Natural killer cell (primary cell): ENCODE results near the gene RPS16. TPM values are rescaled to one million over a fixed set of nuclear protein-coding genes. Genes with fewer than 3 reads are reported as not detected.
A peak's percentile ranks its signal among the peaks of the same experiment; 100 is the strongest.

Experiments used
- ATAC-seq, 3 donors: fragments of 150-1000 bp in 2 of 3; fragments of 200-7000 bp in 1 of 3; cut with Tn5 transposase; 1 replicate in 1 of 3; 2 replicates in 2 of 3; pipeline ENCODE4 v1.10.0; 2021; ENCODE audit warnings: mild to moderate bottlenecking in 2 of 3, moderate library complexity in 2 of 3
- DNase-seq, 2 donors: peaks; one replicate each; pipeline versions ENCODE4 v3.0.0 to v3.0.0-alpha.2; 2013 to 2021; ENCODE audit warnings: mixed read lengths in 1 of 2
- H3K27ac ChIP-seq: one replicate; pipeline ENCODE4 v1.5.1; 2013; ENCODE audit warnings: mild to moderate bottlenecking, low read length
- H3K27me3 ChIP-seq: one replicate; pipeline ENCODE4 v1.6.1; 2013; ENCODE audit warnings: low read length; ENCODE audit not compliant: control insufficient read depth, insufficient read depth
- H3K36me3 ChIP-seq: one replicate; pipeline ENCODE4 v1.6.1; 2013; ENCODE audit warnings: low read length; ENCODE audit not compliant: control insufficient read depth, insufficient read depth
- H3K4me1 ChIP-seq: one replicate; pipeline ENCODE4 v1.6.1; 2013; ENCODE audit warnings: low read length; ENCODE audit not compliant: control insufficient read depth, insufficient read depth
- H3K4me3 ChIP-seq: one replicate; pipeline ENCODE4 v1.5.1; 2013; ENCODE audit warnings: low read length
- H3K9me3 ChIP-seq: one replicate; pipeline ENCODE4 v1.6.1; 2013; ENCODE audit warnings: low read length; ENCODE audit not compliant: control insufficient read depth, insufficient read depth
- H3K27ac Mint-ChIP-seq, 2 donors: one replicate each; pipeline ENCODE4 v1.8.0; 2022; ENCODE audit warnings: mild to moderate bottlenecking in 2 of 2, mixed read lengths in 2 of 2, moderate library complexity in 1 of 2
- H3K27me3 Mint-ChIP-seq, 2 donors: one replicate each; pipeline ENCODE4 v1.8.0; 2022; ENCODE audit warnings: low read depth in 2 of 2, mixed read lengths in 2 of 2
- H3K36me3 Mint-ChIP-seq: one replicate; pipeline ENCODE4 v1.8.0; 2022; ENCODE audit warnings: mixed read lengths
- H3K4me1 Mint-ChIP-seq, 2 donors: one replicate each; pipeline ENCODE4 v1.8.0; 2022; ENCODE audit warnings: mixed read lengths in 2 of 2
- H3K4me3 Mint-ChIP-seq: one replicate; pipeline ENCODE4 v1.8.0; 2022; ENCODE audit warnings: mild to moderate bottlenecking, moderate library complexity, mixed read lengths
- H3K9me3 Mint-ChIP-seq, 2 donors: one replicate each; pipeline ENCODE4 v1.8.0; 2022; ENCODE audit warnings: mixed read lengths in 2 of 2
- WGBS: methylation state at CpG from one replicate; pipeline ENCODE4 v1.1.7; 2013; ENCODE audit warnings: missing lambda C conversion rate; ENCODE audit not compliant: insufficient coverage; 5-methylcytosine and 5-hydroxymethylcytosine counted together
- intact Hi-C: fragments of 100-400 bp; cut with micrococcal nuclease; formaldehyde crosslinking; loops from one replicate; pipeline ENCODE4 v1.14.2; 2022
- total RNA-seq, 4 donors: library from RNA; stranded (reverse); fragments of 120-200 nt in 1 of 4; gene quantifications; one replicate each; pipeline versions ENCODE4 v1.2.3 to v1.2.4, GENCODE V29; 2013 to 2022
- TF ChIP-seq, protein P1 (sequence below): fragments of 200-600 bp; IDR thresholded peaks from one replicate; pipeline ENCODE4 v1.8.0; 2022; ENCODE audit warnings: antibody characterized with exemption

Gene RPS16
- total RNA-seq, 3 donors from 2014 or later (not counting 1 experiment from before 2014, with no cell fraction given) = 1,227 to 1,543 (median 1,399) TPM

DNA sequence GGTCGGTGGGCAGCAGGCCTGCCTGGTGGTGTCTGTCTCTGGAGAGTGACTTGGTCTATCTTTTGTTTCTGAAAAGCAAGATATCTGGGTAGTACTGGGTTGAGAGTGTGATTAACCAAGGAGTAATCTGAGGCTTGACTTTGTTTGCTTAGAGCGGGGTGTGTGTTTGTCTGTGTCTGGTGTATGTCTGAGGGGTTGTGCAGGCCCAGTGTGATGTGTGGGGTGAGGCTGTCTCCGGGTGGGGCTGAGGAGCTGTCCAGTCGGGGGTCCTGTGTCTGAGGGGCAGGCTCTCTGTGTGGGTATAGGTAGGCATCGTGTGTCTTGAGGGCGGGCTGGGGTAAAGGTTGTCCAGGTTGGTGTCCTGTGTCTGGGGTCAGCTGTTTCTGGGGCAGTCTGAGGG lies 33.8 kb upstream of the RPS16 start:
- Histone ChIP-seq H3K27me3 (no peaks in the 10 kb centered on the region), H3K36me3 (peaks cover 99% of the 10 kb centered on the region), H3K9me3 (no peaks in the 10 kb centered on the region), H3K4me1 (no peaks in the 10 kb centered on the region), H3K27ac (no peak overlapping the region), H3K4me3 (no peak overlapping the region)
- TF ChIP-seq, protein P1, sequence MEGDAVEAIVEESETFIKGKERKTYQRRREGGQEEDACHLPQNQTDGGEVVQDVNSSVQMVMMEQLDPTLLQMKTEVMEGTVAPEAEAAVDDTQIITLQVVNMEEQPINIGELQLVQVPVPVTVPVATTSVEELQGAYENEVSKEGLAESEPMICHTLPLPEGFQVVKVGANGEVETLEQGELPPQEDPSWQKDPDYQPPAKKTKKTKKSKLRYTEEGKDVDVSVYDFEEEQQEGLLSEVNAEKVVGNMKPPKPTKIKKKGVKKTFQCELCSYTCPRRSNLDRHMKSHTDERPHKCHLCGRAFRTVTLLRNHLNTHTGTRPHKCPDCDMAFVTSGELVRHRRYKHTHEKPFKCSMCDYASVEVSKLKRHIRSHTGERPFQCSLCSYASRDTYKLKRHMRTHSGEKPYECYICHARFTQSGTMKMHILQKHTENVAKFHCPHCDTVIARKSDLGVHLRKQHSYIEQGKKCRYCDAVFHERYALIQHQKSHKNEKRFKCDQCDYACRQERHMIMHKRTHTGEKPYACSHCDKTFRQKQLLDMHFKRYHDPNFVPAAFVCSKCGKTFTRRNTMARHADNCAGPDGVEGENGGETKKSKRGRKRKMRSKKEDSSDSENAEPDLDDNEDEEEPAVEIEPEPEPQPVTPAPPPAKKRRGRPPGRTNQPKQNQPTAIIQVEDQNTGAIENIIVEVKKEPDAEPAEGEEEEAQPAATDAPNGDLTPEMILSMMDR = no peak
- no peak for ATAC-seq
- intact Hi-C loops = no loop called here
- Mint-ChIP-seq H3K4me3 (peak overlapping the region; percentile 10), H3K4me1 (peaks cover 13 to 23% of the 10 kb centered on the region in 2 donors), H3K9me3 (no peaks in the 10 kb centered on the region), H3K36me3 (peaks cover 13% of the 10 kb centered on the region), H3K27ac (no peak overlapping the region), H3K27me3 (no peaks in the 10 kb centered on the region)
- 98% methylated on average over 6 of the region's 6 CpGs for WGBS
- DNase-seq = no peak

DNA sequence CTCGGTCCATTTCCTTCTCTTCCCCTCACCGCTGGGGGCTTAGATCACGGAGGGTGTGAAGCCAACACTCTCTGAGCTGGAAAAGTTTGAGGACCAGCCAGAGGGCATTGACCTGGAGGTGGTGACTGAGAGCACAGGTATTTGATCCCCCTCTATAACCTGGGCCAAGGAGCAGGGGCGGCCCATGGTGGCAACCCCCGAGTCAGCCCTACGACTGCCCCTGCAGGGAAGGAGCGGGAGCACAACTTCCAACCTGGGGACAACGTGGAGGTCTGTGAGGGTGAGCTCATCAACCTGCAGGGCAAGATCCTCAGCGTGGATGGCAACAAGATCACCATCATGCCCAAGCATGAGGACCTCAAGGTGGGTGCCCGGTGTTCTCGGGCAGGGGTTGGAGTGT lies 33.3 kb upstream of the RPS16 start:
- intact Hi-C loops = no loop called here
- H3K4me1 ChIP-seq = no peaks in the 10 kb centered on the region
- Mint-ChIP-seq H3K9me3 (no peaks in the 10 kb centered on the region), H3K36me3 (peaks cover 13% of the 10 kb centered on the region), H3K4me1 (peaks cover 13 to 18% of the 10 kb centered on the region in 2 donors), H3K4me3 (no peak overlapping the region), H3K27me3 (no peaks in the 10 kb centered on the region), H3K27ac (no peak overlapping the region)
- H3K9me3 ChIP-seq = no peaks in the 10 kb centered on the region
- TF ChIP-seq, protein P1 = no peak
- no peak for DNase-seq
- no peak overlapping the region for H3K4me3 ChIP-seq
- no peak for ATAC-seq
- H3K27me3 ChIP-seq = no peaks in the 10 kb centered on the region
- H3K27ac ChIP-seq = no peak overlapping the region
- H3K36me3 ChIP-seq = peaks cover 95% of the 10 kb centered on the region
- WGBS = 95% methylated on average over 10 of the region's 11 CpGs

DNA sequence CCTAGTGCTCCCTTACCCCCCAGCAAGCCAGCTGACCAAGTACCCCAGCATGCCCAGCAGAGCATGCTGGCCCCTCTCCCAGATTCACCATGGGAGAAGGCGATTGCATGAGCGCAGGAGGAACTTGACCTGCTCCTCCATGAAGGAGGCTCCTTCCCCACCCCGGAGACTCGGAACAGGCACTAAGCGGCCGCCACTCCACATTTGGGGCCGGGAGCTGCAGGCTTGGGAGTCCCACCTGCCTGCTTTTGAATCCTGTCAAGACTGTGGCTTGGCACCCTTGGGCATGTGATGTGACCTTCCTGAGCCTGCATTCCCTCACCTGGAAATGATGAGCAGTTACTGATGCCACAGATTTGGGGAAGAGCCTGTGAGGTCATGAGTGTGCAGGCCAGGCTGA lies 32.2 kb upstream of the RPS16 start:
- no peak overlapping the region for H3K27ac ChIP-seq
- Mint-ChIP-seq H3K4me1 (peaks cover 13 to 16% of the 10 kb centered on the region in 2 donors), H3K27me3 (no peaks in the 10 kb centered on the region), H3K9me3 (no peaks in the 10 kb centered on the region), H3K36me3 (peaks cover 13% of the 10 kb centered on the region), H3K4me3 (no peak overlapping the region), H3K27ac (no peak overlapping the region)
- no peak overlapping the region for H3K4me3 ChIP-seq
- intact Hi-C loops = no loop called here
- DNase-seq (no peak), ATAC-seq (no peak)
- peaks cover 90% of the 10 kb centered on the region for H3K36me3 ChIP-seq
- no peaks in the 10 kb centered on the region for H3K9me3 ChIP-seq
- 95% methylated on average over 7 of the region's 7 CpGs for WGBS
- no peaks in the 10 kb centered on the region for H3K27me3 ChIP-seq
- TF ChIP-seq, protein P1 = no peak
- H3K4me1 ChIP-seq = no peaks in the 10 kb centered on the region
